Loucy (cell line): ENCODE results near the gene PKP4.

Source experiments
- H2AFZ ChIP-seq: fragments of 200-600 bp; sonication (generic); 2 replicates; pipeline ENCODE4 v1.6.0; 2016; ENCODE audit warnings: antibody characterized with exemption, mild to moderate bottlenecking, low read length, moderate library complexity
- H3F3A ChIP-seq: fragments of 200-600 bp; 2 replicates; pipeline ENCODE4 v1.6.0; 2016; ENCODE audit warnings: antibody characterized with exemption, low read depth, mild to moderate bottlenecking
- H3K27me3 ChIP-seq: fragments of 200-600 bp; sonication (generic); 2 replicates; pipeline ENCODE4 v1.6.1; 2014; ENCODE audit warnings: low read length, mild to moderate bottlenecking; ENCODE audit not compliant: insufficient read depth, poor library complexity, severe bottlenecking
- H3K36me3 ChIP-seq: fragments of 200-600 bp; sonication (generic); 2 replicates; pipeline ENCODE4 v1.6.1; 2016; ENCODE audit warnings: low read length; ENCODE audit not compliant: insufficient read depth
- H3K4me1 ChIP-seq: fragments of 200-600 bp; sonication (generic); 2 replicates; pipeline ENCODE4 v1.5.1; 2014; ENCODE audit warnings: low read length, mild to moderate bottlenecking; ENCODE audit not compliant: insufficient read depth, poor library complexity, severe bottlenecking
- H3K4me2 ChIP-seq: fragments of 200-600 bp; sonication (generic); 2 replicates; pipeline ENCODE4 v1.6.0; 2014; ENCODE audit warnings: antibody characterized with exemption, low read length, low read depth, mild to moderate bottlenecking; ENCODE audit not compliant: poor library complexity, severe bottlenecking
- H3K4me3 ChIP-seq: fragments of 200-600 bp; sonication (generic); 2 replicates; pipeline ENCODE4 v1.5.1; 2014; ENCODE audit warnings: low read length, mild to moderate bottlenecking, mixed read lengths; ENCODE audit not compliant: poor library complexity, severe bottlenecking
- H3K79me2 ChIP-seq: fragments of 200-600 bp; sonication (generic); 2 replicates; pipeline ENCODE4 v1.6.1; 2014; ENCODE audit warnings: low read length; ENCODE audit not compliant: insufficient read depth
- H3K9ac ChIP-seq: fragments of 200-600 bp; sonication (generic); 2 replicates; pipeline ENCODE4 v1.6.0; 2014; ENCODE audit warnings: mild to moderate bottlenecking, low read depth, low read length, moderate library complexity; ENCODE audit not compliant: poor library complexity, severe bottlenecking
- H3K9me2 ChIP-seq: fragments of 200-600 bp; sonication (generic); replicated peaks from 2 replicates; pipeline ENCODE4 v1.6.1; 2016; ENCODE audit warnings: low read depth, low read length, mixed read lengths
- H3K9me3 ChIP-seq: fragments of 200-600 bp; sonication (generic); 2 replicates; pipeline ENCODE4 v1.6.1; 2014; ENCODE audit warnings: mild to moderate bottlenecking, antibody characterized with exemption, low read length, low read depth; ENCODE audit not compliant: insufficient read depth
- H4K20me1 ChIP-seq: fragments of 200-600 bp; sonication (generic); 2 replicates; pipeline ENCODE4 v1.6.0; 2014; ENCODE audit warnings: antibody characterized with exemption, low read length, mild to moderate bottlenecking; ENCODE audit not compliant: insufficient read depth, poor library complexity, severe bottlenecking
- EZH2phosphoT487 ChIP-seq: fragments of 200-600 bp; IDR thresholded peaks from 2 replicates; pipeline ENCODE4 v1.6.1; 2018; ENCODE audit warnings: antibody characterized with exemption, mild to moderate bottlenecking, moderate library complexity, borderline replicate concordance
- TF ChIP-seq, protein P1 (sequence below): fragments of 200-600 bp; sonication (generic); conservative IDR thresholded peaks from 2 replicates; pipeline ENCODE4 v1.5.1; 2014; ENCODE audit warnings: mild to moderate bottlenecking, antibody characterized with exemption, low read length

PKP4 gene

GRCh38 chr2:158553257-158553656, 96.5 kb downstream of the PKP4 start:
- no peak overlapping the region for H3K9ac ChIP-seq
- H3K79me2 ChIP-seq, result no peaks in the 10 kb centered on the region
- H3K4me2 ChIP-seq, result no peak overlapping the region
- H2AFZ ChIP-seq, result no peak overlapping the region
- H3K9me2 ChIP-seq, result no peaks in the 10 kb centered on the region
- no peaks in the 10 kb centered on the region for H3K9me3 ChIP-seq
- no peaks in the 10 kb centered on the region for H3F3A ChIP-seq
- no peaks in the 10 kb centered on the region for H3K4me1 ChIP-seq
- H3K27me3 ChIP-seq, result peaks cover 5% of the 10 kb centered on the region
- H3K4me3 ChIP-seq, result no peak overlapping the region
- 0 out of 2 replicates have a peak, but pooled peaks cover 2% of the 10 kb centered on the region for H3K36me3 ChIP-seq
- TF ChIP-seq, protein P1, sequence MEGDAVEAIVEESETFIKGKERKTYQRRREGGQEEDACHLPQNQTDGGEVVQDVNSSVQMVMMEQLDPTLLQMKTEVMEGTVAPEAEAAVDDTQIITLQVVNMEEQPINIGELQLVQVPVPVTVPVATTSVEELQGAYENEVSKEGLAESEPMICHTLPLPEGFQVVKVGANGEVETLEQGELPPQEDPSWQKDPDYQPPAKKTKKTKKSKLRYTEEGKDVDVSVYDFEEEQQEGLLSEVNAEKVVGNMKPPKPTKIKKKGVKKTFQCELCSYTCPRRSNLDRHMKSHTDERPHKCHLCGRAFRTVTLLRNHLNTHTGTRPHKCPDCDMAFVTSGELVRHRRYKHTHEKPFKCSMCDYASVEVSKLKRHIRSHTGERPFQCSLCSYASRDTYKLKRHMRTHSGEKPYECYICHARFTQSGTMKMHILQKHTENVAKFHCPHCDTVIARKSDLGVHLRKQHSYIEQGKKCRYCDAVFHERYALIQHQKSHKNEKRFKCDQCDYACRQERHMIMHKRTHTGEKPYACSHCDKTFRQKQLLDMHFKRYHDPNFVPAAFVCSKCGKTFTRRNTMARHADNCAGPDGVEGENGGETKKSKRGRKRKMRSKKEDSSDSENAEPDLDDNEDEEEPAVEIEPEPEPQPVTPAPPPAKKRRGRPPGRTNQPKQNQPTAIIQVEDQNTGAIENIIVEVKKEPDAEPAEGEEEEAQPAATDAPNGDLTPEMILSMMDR, result no peak
- TF ChIP-seq EZH2phosphoT487, result no peak
- no peaks in the 10 kb centered on the region for H4K20me1 ChIP-seq

DNA sequence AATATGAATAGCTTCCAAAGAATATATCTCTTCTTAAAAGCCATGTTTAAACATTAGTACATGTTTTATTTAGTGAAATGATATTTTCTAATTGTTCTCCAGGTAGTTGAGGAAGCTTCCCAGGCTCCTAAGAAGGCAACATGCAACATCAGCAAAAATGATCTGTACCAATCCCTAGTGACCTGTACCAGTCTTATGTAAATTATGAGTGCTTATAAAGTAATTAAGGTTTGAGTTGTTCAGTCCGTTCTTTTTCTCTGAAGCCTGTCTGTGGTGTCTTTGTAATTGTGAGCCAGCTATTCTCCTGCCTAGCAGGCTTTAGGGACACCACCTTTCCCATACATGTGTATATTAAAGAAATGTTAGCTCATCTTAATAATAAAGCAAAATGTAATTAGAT, 98.2 kb downstream of the PKP4 start:
- Histone ChIP-seq H2AFZ (no peak overlapping the region), H4K20me1 (peaks cover 10% of the 10 kb centered on the region), H3K4me1 (no peaks in the 10 kb centered on the region), H3F3A (no peaks in the 10 kb centered on the region), H3K27me3 (peaks cover 17% of the 10 kb centered on the region), H3K4me2 (no peak overlapping the region), H3K36me3 (0 out of 2 replicates have a peak, but pooled peaks cover 2% of the 10 kb centered on the region), H3K4me3 (no peak overlapping the region), H3K9ac (no peak overlapping the region), H3K9me2 (no peaks in the 10 kb centered on the region), H3K79me2 (no peaks in the 10 kb centered on the region), H3K9me3 (no peaks in the 10 kb centered on the region)
- TF ChIP-seq, protein P1, result no peak
- TF ChIP-seq EZH2phosphoT487, result no peak

DNA sequence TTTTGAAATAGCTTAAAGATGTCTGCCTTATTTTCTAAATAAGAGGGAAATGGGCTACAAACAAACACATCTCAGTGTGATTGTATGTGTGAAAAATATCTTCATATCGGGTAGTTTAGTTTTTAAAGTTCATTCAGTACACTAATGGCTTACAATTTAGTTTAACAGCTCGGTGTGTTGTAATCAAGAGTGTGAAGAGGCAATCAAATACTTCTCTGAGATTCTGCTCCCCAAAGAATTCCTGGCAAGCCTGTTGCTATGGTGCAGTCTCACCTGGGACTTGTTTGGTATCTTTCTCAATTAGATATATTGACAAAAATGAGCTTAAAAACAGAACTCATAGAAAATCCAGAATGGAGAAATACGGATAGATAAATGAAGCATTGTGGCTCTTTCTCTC, 99.4 kb downstream of the PKP4 start:
- Histone ChIP-seq H3K36me3 (0 out of 2 replicates have a peak, but pooled peaks cover 2% of the 10 kb centered on the region), H3K9me3 (no peaks in the 10 kb centered on the region), H3K4me2 (no peak overlapping the region), H3K27me3 (peaks cover 17% of the 10 kb centered on the region), H3K4me1 (no peaks in the 10 kb centered on the region), H2AFZ (no peak overlapping the region), H3K9me2 (no peaks in the 10 kb centered on the region), H3K4me3 (no peak overlapping the region), H3K79me2 (no peaks in the 10 kb centered on the region), H3K9ac (no peak overlapping the region), H4K20me1 (peaks cover 13% of the 10 kb centered on the region), H3F3A (no peaks in the 10 kb centered on the region)
- TF ChIP-seq EZH2phosphoT487, result no peak
- TF ChIP-seq, protein P1, result no peak
